ENCODE data around the gene PLA2G4B.

GRCh38 chr15:41812820-41813375, 25.7 kb upstream of the PLA2G4B start:
- TF ChIP-seq CTCF (IDR thresholded peaks at IDR 0.05) = no peak
- no peak for TF ChIP-seq POLR2A (IDR thresholded peaks at IDR 0.05)

All from prostate gland (tissue), 2 donors.